Fibroblast of lung (primary cell): ENCODE measurements around the gene SELENON. TPM values are rescaled to one million over a fixed set of nuclear protein-coding genes. Genes with fewer than 3 reads are reported as not detected.

ENCODE experiments used
- DNase-seq, 2 donors: peaks; one replicate each; pipeline versions ENCODE4 v3.0.0 to v3.0.0-alpha.2; 2010; ENCODE audit warnings: low read depth in 2 of 2
- H2AFZ ChIP-seq: 2 replicates; pipeline ENCODE4 v1.5.1; 2012; ENCODE audit warnings: low read length, control low read depth, inconsistent platforms
- H3K27ac ChIP-seq: 2 replicates; pipeline ENCODE4 v1.5.1; 2011; ENCODE audit warnings: low read length, control low read depth; ENCODE audit not compliant: insufficient read depth
- H3K27me3 ChIP-seq: 2 replicates; pipeline ENCODE4 v1.5.1; 2011; ENCODE audit warnings: mild to moderate bottlenecking, low read length; ENCODE audit not compliant: control insufficient read depth, insufficient read depth
- H3K36me3 ChIP-seq: 2 replicates; pipeline ENCODE4 v1.5.1; 2011; ENCODE audit warnings: low read length; ENCODE audit not compliant: control insufficient read depth, insufficient read depth
- H3K4me1 ChIP-seq: 2 replicates; pipeline ENCODE4 v1.5.1; 2011; ENCODE audit warnings: low read length; ENCODE audit not compliant: control insufficient read depth, insufficient read depth; ENCODE audit errors: extremely low read depth
- H3K4me2 ChIP-seq: 2 replicates; pipeline ENCODE4 v1.5.1; 2011; ENCODE audit warnings: low read length, control low read depth; ENCODE audit not compliant: insufficient read depth; ENCODE audit errors: extremely low read depth
- H3K4me3 ChIP-seq, 4 experiments: fragments of 200-600 bp in 1 of 4; sonication (generic) in 1 of 4; replicated peaks in 1 of 4; 2 replicates each; pipeline ENCODE4 v1.5.1; 2011 to 2016; ENCODE audit warnings: low read length in 4 of 4, low read depth in 3 of 4, mild to moderate bottlenecking in 3 of 4, control low read depth in 2 of 4, inconsistent platforms in 1 of 4, mixed read lengths in 1 of 4; ENCODE audit not compliant: insufficient read depth in 1 of 4; ENCODE audit errors: control extremely low read depth in 1 of 4
- H3K79me2 ChIP-seq: 2 replicates; pipeline ENCODE4 v1.5.1; 2012; ENCODE audit warnings: mild to moderate bottlenecking, low read length, inconsistent platforms; ENCODE audit not compliant: control insufficient read depth, insufficient read depth
- H3K9ac ChIP-seq: 2 replicates; pipeline ENCODE4 v1.5.1; 2011; ENCODE audit warnings: mild to moderate bottlenecking, low read length, control low read depth; ENCODE audit not compliant: insufficient read depth
- H3K9me3 ChIP-seq: 2 replicates; pipeline ENCODE4 v1.5.1; 2012; ENCODE audit warnings: low read depth, low read length; ENCODE audit not compliant: control insufficient read depth, insufficient read depth
- H4K20me1 ChIP-seq: 2 replicates; pipeline ENCODE4 v1.5.1; 2011; ENCODE audit warnings: low read length; ENCODE audit not compliant: control insufficient read depth, insufficient read depth; ENCODE audit errors: extremely low read depth
- EZH2 ChIP-seq: IDR thresholded peaks from 2 replicates; pipeline ENCODE4 v1.5.1; 2012; ENCODE audit warnings: low read length, control low read depth, mild to moderate bottlenecking; ENCODE audit errors: missing control alignments
- polyA plus RNA-seq, 2 donors: library from polyadenylated mRNA; depleted of rRNA in 1 of 2; stranded (reverse) in 1 of 2; unstranded in 1 of 2; fragments of >200 nt; gene quantifications; 2 replicates each; pipeline ENCODE4 v1.2.1, GENCODE V29; 2011 to 2012; ENCODE audit warnings: missing spikeins in 1 of 2
- total RNA-seq: library from RNA; depleted of rRNA; stranded (reverse); fragments of >200 nt; gene quantifications from 2 replicates; pipeline ENCODE4 v1.2.1, GENCODE V29; 2014
- TF ChIP-seq, protein P1 (sequence below), 2 donors: IDR thresholded peaks in 1 of 2; conservative IDR thresholded peaks in 1 of 2; 1 replicate in 1 of 2; 2 replicates in 1 of 2; pipeline ENCODE4 v1.5.1; 2011 to 2012; ENCODE audit warnings: low read length in 2 of 2, control low read depth in 1 of 2, inconsistent platforms in 1 of 2, low read depth in 1 of 2, mild to moderate bottlenecking in 1 of 2

The SELENON gene
- total and polyA plus RNA-seq, 2 donors (not counting 1 experiment from before 2014, with no cell fraction given) = 19.3 to 67.6 TPM

DNA sequence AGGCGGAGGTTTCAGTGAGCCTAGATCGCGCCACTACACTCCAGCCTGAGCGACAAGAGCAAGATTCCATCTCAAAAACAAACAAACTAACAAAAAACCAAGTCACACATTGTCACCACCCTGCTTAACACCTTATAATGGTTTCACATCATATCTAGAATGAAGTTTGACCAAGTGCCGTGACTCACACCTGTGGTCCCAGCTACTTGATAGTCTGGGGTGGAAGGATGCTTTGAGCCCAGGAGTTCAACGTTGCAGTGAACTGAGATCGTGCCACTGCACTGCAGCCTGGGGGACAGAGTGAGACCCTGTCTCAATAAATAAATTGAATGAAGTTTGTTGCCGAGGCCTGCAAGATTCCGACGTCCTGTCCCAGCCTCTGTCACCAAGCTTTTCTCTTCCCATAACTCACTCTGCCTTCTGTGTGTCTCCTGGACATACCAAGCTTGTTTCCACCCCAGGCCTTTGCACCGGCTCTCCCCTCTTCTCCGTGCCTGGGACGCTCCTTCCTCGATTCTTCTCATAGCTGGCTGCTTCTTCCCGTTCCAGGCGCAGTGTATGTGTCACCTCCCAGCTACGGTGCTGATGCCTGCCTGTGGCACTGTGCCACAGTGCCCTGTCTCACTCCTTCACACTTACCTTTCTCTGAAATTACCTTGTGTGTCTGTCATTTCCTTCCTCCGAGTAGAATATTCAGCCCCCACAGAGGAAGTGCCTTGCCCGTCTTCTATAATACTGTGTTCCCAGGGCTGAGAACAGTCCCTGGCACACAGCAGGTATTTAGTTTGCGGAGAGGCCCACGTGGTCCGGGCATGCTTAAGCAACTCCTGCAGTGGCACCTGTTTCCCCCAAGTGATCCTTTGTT lies 3.8 kb upstream of the SELENON start:
- no peak overlapping the region for H2AFZ ChIP-seq
- H4K20me1 ChIP-seq = no peaks in the 10 kb centered on the region
- H3K27ac ChIP-seq = no peak overlapping the region
- H3K36me3 ChIP-seq = no peaks in the 10 kb centered on the region
- no peaks in the 10 kb centered on the region for H3K9me3 ChIP-seq
- H3K4me2 ChIP-seq = no peak overlapping the region
- no peak for TF ChIP-seq EZH2
- TF ChIP-seq, protein P1, sequence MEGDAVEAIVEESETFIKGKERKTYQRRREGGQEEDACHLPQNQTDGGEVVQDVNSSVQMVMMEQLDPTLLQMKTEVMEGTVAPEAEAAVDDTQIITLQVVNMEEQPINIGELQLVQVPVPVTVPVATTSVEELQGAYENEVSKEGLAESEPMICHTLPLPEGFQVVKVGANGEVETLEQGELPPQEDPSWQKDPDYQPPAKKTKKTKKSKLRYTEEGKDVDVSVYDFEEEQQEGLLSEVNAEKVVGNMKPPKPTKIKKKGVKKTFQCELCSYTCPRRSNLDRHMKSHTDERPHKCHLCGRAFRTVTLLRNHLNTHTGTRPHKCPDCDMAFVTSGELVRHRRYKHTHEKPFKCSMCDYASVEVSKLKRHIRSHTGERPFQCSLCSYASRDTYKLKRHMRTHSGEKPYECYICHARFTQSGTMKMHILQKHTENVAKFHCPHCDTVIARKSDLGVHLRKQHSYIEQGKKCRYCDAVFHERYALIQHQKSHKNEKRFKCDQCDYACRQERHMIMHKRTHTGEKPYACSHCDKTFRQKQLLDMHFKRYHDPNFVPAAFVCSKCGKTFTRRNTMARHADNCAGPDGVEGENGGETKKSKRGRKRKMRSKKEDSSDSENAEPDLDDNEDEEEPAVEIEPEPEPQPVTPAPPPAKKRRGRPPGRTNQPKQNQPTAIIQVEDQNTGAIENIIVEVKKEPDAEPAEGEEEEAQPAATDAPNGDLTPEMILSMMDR (conservative IDR thresholded peaks at IDR 0.05 in 1 of 2, IDR thresholded peaks at IDR 0.05 in 1 of 2; ENCODE audit: low read depth in 1 of 2, low read length in 2 of 2) = no peak
- no peak overlapping the region for H3K4me3 ChIP-seq
- H3K27me3 ChIP-seq = no peaks in the 10 kb centered on the region
- H3K9ac ChIP-seq = no peak overlapping the region
- peaks cover 4% of the 10 kb centered on the region for H3K79me2 ChIP-seq
- peaks cover 7% of the 10 kb centered on the region for H3K4me1 ChIP-seq
- DNase-seq = no peak

DNA sequence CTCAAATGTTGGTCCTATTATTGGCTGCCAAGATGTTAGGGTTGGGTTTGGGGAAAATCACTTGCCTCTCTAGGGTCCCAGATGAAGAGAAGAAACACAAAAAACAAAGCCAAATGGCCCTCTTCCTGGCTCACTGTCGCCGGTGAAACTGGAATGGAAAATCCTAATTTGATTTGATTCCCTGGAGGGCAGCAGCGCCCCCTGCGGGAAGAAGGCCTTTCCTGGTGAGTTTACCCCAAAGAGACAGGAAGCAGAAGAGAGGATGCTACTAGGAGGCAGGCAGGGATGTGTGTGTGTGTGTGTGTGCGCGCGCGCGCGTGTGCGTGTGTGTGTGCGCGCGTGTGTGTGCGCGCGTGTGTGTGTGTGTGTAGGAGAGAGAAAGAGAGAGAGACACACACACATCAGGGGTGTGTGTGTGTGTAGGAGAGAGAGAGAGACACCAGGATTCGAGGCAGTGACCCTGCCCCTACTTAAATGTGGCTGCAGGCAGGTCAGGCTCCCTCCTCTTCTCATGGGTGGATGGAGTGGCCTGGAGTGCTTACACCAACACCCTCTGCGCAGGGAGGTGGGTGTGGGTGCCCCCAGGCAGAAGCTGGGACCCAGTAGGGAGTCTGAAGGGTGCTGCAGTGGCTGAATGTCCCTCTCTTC lies 3.1 kb upstream of the SELENON start:
- no peaks in the 10 kb centered on the region for H3K9me3 ChIP-seq
- no peak overlapping the region for H3K9ac ChIP-seq
- peak; percentile 67 to 79 for DNase-seq
- no peak for TF ChIP-seq EZH2
- TF ChIP-seq, protein P1 (conservative IDR thresholded peaks at IDR 0.05 in 1 of 2, IDR thresholded peaks at IDR 0.05 in 1 of 2; ENCODE audit: low read depth in 1 of 2, low read length in 2 of 2) = peak; percentile 75 to 85
- H3K4me3 ChIP-seq = no peak overlapping the region
- peaks cover 7% of the 10 kb centered on the region for H3K4me1 ChIP-seq
- no peaks in the 10 kb centered on the region for H3K27me3 ChIP-seq
- no peak overlapping the region for H2AFZ ChIP-seq
- H3K79me2 ChIP-seq = peaks cover 4% of the 10 kb centered on the region
- H3K36me3 ChIP-seq = no peaks in the 10 kb centered on the region
- no peak overlapping the region for H3K4me2 ChIP-seq
- H3K27ac ChIP-seq = no peak overlapping the region
- no peaks in the 10 kb centered on the region for H4K20me1 ChIP-seq

DNA sequence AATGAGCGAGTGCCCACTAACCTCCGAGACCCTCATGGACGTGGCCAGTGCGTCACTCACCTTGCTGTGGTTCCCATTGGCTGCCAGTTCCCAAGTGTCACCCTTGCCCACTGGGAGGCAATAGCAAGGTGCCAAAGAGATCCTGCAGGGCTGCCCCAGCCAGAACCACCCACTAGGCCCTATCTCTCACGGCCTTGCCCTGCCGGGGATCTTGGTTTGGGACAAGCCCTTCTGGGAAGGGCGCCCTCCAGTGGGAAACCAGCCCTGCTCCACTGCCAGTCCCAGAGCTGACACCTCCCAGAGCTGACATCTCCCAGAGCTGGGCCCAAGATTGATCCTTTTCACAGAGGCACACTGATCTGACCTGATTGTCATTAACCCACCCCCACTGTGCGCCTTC lies 2.1 kb upstream of the SELENON start:
- Histone ChIP-seq H3K9me3 (no peaks in the 10 kb centered on the region), H3K4me3 (no peak overlapping the region), H3K36me3 (no peaks in the 10 kb centered on the region), H3K79me2 (peaks cover 4% of the 10 kb centered on the region), H3K9ac (no peak overlapping the region), H3K4me1 (peaks cover 7% of the 10 kb centered on the region), H3K27ac (no peak overlapping the region), H3K27me3 (no peaks in the 10 kb centered on the region), H3K4me2 (no peak overlapping the region), H2AFZ (no peak overlapping the region), H4K20me1 (no peaks in the 10 kb centered on the region)
- TF ChIP-seq EZH2 = no peak
- TF ChIP-seq, protein P1 (conservative IDR thresholded peaks at IDR 0.05 in 1 of 2, IDR thresholded peaks at IDR 0.05 in 1 of 2; ENCODE audit: low read depth in 1 of 2, low read length in 2 of 2) = peak; percentile 37 to 52
- DNase-seq = no peak
